ENCODE measurements around the gene CST6. TPM values are rescaled to one million over a fixed set of nuclear protein-coding genes. Genes with fewer than 3 reads are reported as not detected.

CST6 gene
- total RNA-seq, 2 experiments from 2014 or later = 0.30 to 0.65 TPM

GRCh38 chr11:66044757-66045156 is 32.9 kb downstream of the CST6 start:
- peak overlapping the region; percentile 14 for H3K4me3 Mint-ChIP-seq
- CTCF ChIA-PET = interaction anchor here (0.8 to 3.0 kb wide), 42 partner anchors 9 to 353 kb away, joined by 3 to 26 read pairs (median 4); partner anchors contain the start of genes BANF1, CATSPER1, EIF1AD and FIBP
- DNase-seq = peak; percentile 32
- H3K36me3 Mint-ChIP-seq (ENCODE audit: low read depth) = no peaks in the 10 kb centered on the region
- POLR2A ChIA-PET = interaction anchor here (1.0 to 2.1 kb wide), 3 partner anchors 42 to 264 kb away, joined by 3 to 5 read pairs (median 3); partner anchors contain the start of genes AP5B1, BANF1 and EIF1AD
- peaks cover 6% of the 10 kb centered on the region for H3K27me3 Mint-ChIP-seq
- peak overlapping the region; percentile 13 for H3K27ac Mint-ChIP-seq
- H3K4me1 Mint-ChIP-seq = peaks cover 16% of the 10 kb centered on the region
- no peaks in the 10 kb centered on the region for H3K9me3 Mint-ChIP-seq

DNA sequence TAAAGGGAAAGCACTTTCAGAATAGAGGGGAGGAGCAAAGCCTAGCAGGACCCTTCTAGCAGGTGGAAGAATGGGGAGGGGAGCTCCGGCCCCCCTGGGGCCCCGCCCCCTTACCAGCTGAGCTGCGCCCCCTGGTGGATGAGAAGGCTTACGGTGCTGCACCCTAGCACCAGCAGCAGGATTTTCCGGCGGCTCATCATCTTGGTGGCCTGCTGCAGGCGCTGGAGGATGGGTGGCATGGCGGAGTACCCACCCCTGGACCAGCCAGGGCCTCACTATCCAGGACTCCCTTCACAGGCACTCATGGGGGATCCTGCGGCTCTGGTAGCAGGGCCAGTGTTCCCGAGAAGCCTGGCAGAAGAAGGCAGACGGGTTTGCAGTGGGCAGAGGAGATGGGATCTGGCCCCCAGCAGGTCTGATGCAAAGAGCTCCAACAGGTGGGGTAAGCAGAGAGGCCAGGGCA is 33.4 kb downstream of the CST6 start:
- Mint-ChIP-seq H3K27ac (peak overlapping the region; percentile 13), H3K36me3 (ENCODE audit: low read depth) (no peaks in the 10 kb centered on the region), H3K27me3 (peaks cover 4% of the 10 kb centered on the region), H3K4me1 (peaks cover 16% of the 10 kb centered on the region), H3K4me3 (peak overlapping the region; percentile 14), H3K9me3 (no peaks in the 10 kb centered on the region)
- CTCF ChIA-PET = interaction anchor here (0.6 to 3.0 kb wide), 43 partner anchors 9 to 358 kb away, joined by 3 to 26 read pairs (median 4); partner anchors contain the start of genes BANF1, CATSPER1, EIF1AD and FIBP
- peak; percentile 84 for DNase-seq
- POLR2A ChIA-PET = interaction anchor here (1.0 to 2.1 kb wide), 3 partner anchors 43 to 265 kb away, joined by 3 to 5 read pairs (median 3); partner anchors contain the start of genes AP5B1, BANF1 and EIF1AD

DNA sequence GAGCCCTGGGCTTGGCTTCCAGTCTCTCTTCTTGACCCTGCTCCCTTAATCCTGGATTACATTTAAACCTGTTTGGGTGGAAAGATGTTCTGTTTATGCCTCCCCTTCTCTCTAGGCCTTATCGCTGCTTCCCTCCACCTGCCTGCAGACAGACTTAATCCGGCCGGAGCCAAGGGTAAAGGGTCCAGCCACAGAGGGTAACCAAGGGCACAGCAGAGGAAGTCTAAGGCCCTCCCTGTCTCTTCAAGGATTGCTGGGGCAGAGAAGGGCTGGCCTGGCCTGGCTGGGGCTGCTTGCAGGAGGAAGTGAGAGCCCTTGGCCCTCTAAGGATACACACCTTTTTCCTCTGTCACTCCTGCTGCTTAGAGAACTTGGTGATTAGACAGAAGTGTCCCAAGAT is 35.1 kb downstream of the CST6 start:
- Mint-ChIP-seq H3K27ac (no peak overlapping the region), H3K36me3 (ENCODE audit: low read depth) (no peaks in the 10 kb centered on the region), H3K27me3 (peaks cover 2% of the 10 kb centered on the region), H3K4me3 (no peak overlapping the region), H3K4me1 (peaks cover 28% of the 10 kb centered on the region), H3K9me3 (no peaks in the 10 kb centered on the region)
- no peak for DNase-seq
- ChIA-PET POLR2A (interaction anchor here (0.9 kb wide), 1 partner anchor 35 kb away, joined by 3 read pairs; no protein-coding TSS in a partner anchor), CTCF (interaction anchor here (1.2 to 3.0 kb wide), 3 partner anchors 16 to 22 kb away, joined by 3 to 13 read pairs (median 4); partner anchors contain the start of gene PACS1)

DNA sequence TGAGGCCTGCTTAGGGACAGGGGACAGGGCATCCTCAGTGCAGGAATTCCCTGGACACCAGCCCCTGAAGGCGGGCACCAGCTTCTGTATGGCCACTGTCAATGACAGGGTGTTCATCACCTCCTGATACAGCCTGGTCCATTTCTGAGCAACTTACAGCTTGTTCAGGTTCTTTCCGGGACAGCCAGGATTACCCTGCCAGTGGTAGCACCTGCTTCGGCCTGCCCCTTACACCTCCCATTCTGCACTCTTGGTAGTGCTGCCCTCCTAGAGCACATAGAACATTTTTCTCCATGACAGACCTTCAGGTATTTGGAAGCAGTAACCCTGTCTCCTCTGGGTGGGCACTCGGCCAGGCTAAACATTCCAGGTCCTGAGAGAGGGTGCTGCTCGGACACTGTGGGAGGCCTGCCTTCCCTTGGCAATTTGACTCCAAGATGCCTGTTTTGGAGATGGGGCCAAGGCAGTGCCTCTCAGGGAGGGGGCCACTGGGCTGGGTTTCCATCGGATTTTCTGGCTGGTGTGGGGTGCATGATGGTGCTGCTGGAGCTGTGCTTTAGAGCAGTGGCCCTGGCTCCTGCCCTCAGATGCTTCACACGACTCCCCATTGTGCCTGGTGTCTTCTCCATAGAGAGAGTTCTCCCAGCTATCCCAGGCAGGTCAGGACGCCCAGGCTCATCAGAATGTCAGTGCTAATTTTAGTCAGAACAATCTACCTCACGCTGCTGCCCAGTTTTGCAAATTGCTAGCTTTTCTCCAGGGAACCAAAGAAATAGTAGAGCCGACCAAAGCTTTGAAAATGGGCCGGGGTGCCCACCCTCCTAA is 35.9 kb downstream of the CST6 start:
- H3K4me1 Mint-ChIP-seq = peaks cover 31% of the 10 kb centered on the region
- CTCF ChIA-PET = interaction anchor here (1.2 to 1.4 kb wide), 2 partner anchors 17 to 20 kb away, joined by 3 to 4 read pairs; no protein-coding TSS in a partner anchor
- POLR2A ChIA-PET = interaction anchor here (0.9 to 1.1 kb wide), 2 partner anchors 24 to 34 kb away, joined by 3 read pairs; no protein-coding TSS in a partner anchor
- no peak for DNase-seq
- H3K27me3 Mint-ChIP-seq = peaks cover 2% of the 10 kb centered on the region
- no peaks in the 10 kb centered on the region for H3K9me3 Mint-ChIP-seq
- H3K27ac Mint-ChIP-seq = no peak overlapping the region
- no peak overlapping the region for H3K4me3 Mint-ChIP-seq
- peaks cover 6% of the 10 kb centered on the region for H3K36me3 Mint-ChIP-seq (ENCODE audit: low read depth)

- ChIA-PET POLR2A (interaction anchor here (1.1 to 1.2 kb wide), 2 partner anchors 23 to 46 kb away, joined by 3 read pairs; partner anchors contain the start of genes BANF1 and EIF1AD), CTCF (no interaction called here)
- peaks cover 41% of the 10 kb centered on the region for H3K4me1 Mint-ChIP-seq
- no peaks in the 10 kb centered on the region for H3K9me3 Mint-ChIP-seq
- peaks cover 2% of the 10 kb centered on the region for H3K27me3 Mint-ChIP-seq
- H3K36me3 Mint-ChIP-seq (ENCODE audit: low read depth) = peaks cover 14% of the 10 kb centered on the region
- no peak for DNase-seq
- H3K4me3 Mint-ChIP-seq = no peak within 1 kb of the TSS
- H3K27ac Mint-ChIP-seq = no peak within 1 kb of the TSS
Measured at GRCh38 chr11:66048547-66049323, 36.9 kb downstream of the CST6 start, which contains the start of gene GAL3ST3. TSS of gene GAL3ST3 (minus strand) at chr11:66049161. CDS start at chr11:66045415, 3,746 bp downstream.

DNA sequence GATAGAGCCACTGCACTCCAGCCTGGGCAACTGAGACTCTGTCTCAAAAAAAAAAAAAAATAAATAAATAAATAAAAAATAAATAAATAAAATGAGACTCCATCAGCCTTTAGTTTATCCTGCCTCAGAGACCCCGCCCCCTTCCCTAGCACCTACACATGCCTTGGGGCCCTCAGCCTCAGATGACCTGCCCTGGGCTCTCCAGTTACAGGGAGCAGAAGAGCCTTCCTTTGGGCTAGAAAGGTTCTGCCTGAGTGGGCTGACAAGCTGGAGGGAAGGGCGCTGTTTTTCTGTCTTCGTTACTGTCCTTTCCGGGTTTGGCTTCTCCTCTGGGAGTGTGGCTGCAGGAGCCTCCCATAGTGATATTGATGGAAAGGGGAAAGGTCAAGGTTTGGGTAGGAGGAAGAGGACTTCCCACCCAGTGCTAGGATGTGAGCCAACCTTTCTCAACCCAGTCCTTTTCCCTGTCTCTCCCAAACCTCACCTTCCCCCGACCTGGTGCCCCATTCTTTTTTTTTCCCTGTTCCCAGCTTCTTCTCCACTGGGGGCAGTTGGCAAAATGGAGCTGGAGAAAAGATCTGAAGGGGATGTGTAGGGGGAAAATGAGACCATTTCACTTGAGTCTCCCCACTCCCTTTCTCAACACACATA is 38.9 kb downstream of the CST6 start:
- H3K27me3 Mint-ChIP-seq = peaks cover 2% of the 10 kb centered on the region
- H3K27ac Mint-ChIP-seq = peak overlapping the region; percentile 86
- H3K36me3 Mint-ChIP-seq (ENCODE audit: low read depth) = peaks cover 29% of the 10 kb centered on the region
- ChIA-PET CTCF (interaction anchor here (1.0 to 3.6 kb wide), 4 partner anchors 18 to 166 kb away, joined by 3 to 40 read pairs (median 10); partner anchors contain the start of gene FIBP), POLR2A (interaction anchor here (0.6 to 6.3 kb wide), 8 partner anchors 9 to 388 kb away, joined by 3 to 103 read pairs (median 5); partner anchors contain the start of genes MRPL11, MUS81 and PACS1)
- H3K4me3 Mint-ChIP-seq = peak overlapping the region; percentile 100
- peaks cover 37% of the 10 kb centered on the region for H3K4me1 Mint-ChIP-seq
- H3K9me3 Mint-ChIP-seq = no peaks in the 10 kb centered on the region
- DNase-seq = no peak

- Mint-ChIP-seq H3K4me3 (peak overlapping the region; percentile 100), H3K36me3 (ENCODE audit: low read depth) (peaks cover 33% of the 10 kb centered on the region), H3K9me3 (no peaks in the 10 kb centered on the region), H3K4me1 (peaks cover 36% of the 10 kb centered on the region), H3K27me3 (peaks cover 2% of the 10 kb centered on the region), H3K27ac (peak overlapping the region; percentile 86)
- POLR2A ChIA-PET = interaction anchor here (1.3 to 6.3 kb wide), 9 partner anchors 12 to 413 kb away, joined by 4 to 103 read pairs (median 8); partner anchors contain the start of genes CCDC85B, KAT5, MRPL11 and MUS81
- CTCF ChIA-PET = interaction anchor here (1.0 to 3.6 kb wide), 5 partner anchors 17 to 166 kb away, joined by 3 to 40 read pairs (median 13); partner anchors contain the start of gene FIBP
- no peak for DNase-seq
Measured at GRCh38 chr11:66051371-66051765, 39.6 kb downstream of the CST6 start.

DNA sequence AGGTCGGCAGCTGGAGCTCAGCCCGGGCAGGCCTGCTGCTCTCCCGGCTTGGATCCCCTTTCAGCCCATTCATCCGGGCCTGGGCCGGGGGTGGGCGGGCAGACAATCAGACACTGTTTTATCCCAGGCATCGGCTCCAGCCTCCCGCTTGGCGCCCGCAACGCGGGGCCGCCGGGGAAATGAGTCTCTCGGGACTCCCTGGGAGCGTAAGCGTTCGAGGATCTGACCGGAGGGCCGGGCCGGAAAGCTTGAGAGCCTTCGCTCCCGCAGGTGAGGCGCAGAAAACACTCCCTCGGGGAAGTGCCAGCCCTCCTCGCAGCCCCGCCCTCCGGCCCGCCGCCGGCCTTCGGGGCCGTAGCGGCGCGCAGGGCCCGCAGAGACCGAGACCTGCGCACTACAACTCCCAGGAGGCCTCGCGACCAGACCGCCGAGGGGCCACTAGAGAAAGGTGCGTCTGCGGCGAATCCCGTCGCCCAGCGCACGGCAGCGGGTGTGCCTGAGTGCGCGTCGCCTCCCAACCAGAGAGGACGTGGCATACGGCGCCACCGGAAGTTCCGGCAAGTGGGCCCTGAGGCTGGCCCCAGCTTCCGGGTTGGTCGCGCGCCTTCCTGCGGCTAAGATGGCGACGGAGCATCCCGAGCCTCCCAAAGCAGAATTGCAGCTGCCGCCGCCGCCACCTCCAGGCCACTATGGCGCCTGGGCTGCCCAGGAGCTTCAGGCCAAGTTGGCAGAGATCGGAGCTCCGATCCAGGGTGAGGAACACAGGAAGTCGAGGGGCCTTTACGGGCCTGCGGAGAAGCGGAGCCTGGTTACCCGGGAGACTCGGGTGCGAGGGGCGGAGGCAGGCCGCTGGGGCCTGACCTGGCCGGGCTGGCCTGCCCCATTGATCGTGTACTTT is 40.2 kb downstream of the CST6 start, which contains the start of gene SF3B2:
TSS of gene SF3B2 (plus strand) at position 599 of the 898 bp plus-strand sequence. CDS start at position 620, 21 bp downstream.
- Mint-ChIP-seq H3K9me3 (no peaks in the 10 kb centered on the region), H3K27me3 (peaks cover 2% of the 10 kb centered on the region), H3K36me3 (ENCODE audit: low read depth) (peaks cover 39% of the 10 kb centered on the region), H3K4me1 (peaks cover 37% of the 10 kb centered on the region), H3K27ac (peak within 1 kb of the TSS; percentile 96), H3K4me3 (peak within 1 kb of the TSS; percentile 100)
- ChIA-PET CTCF (interaction anchor here (0.9 to 4.1 kb wide), 15 partner anchors 7 to 346 kb away, joined by 3 to 40 read pairs (median 6); partner anchors contain the start of gene CCDC85B), POLR2A (interaction anchor here (1.0 to 6.3 kb wide), 27 partner anchors 10 to 414 kb away, joined by 3 to 103 read pairs (median 5); partner anchors contain the start of genes BANF1, CATSPER1, CCDC85B and EIF1AD)
- DNase-seq = peak; percentile 98

DNA sequence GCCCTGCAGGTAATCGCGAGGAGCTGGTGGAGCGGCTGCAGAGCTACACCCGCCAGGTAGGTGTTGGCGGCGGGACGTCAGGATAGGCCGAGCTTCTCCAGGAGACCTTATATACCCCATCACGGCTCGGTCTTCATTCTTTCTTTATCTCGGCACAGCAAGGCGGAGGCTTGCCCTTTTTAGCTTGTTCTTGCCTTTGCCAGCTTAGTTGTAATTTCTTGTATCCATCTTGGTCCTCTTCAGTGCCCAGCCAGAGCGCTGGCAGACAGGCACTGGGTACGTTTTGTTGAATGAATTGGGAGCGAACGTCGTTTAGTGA is 40.8 kb downstream of the CST6 start:
- Mint-ChIP-seq H3K27ac (peak overlapping the region; percentile 96), H3K9me3 (no peaks in the 10 kb centered on the region), H3K27me3 (peaks cover 2% of the 10 kb centered on the region), H3K36me3 (ENCODE audit: low read depth) (peaks cover 45% of the 10 kb centered on the region), H3K4me1 (peaks cover 37% of the 10 kb centered on the region), H3K4me3 (peak overlapping the region; percentile 100)
- DNase-seq = no peak
- CTCF ChIA-PET = interaction anchor here (0.9 to 4.1 kb wide), 15 partner anchors 8 to 346 kb away, joined by 3 to 40 read pairs (median 6); partner anchors contain the start of genes CCDC85B and KAT5
- POLR2A ChIA-PET = interaction anchor here (0.9 to 6.3 kb wide), 25 partner anchors 11 to 414 kb away, joined by 3 to 103 read pairs (median 5); partner anchors contain the start of genes BANF1, CATSPER1, CCDC85B and EIF1AD

- DNase-seq = no peak
- peaks cover 34% of the 10 kb centered on the region for H3K4me1 Mint-ChIP-seq
- no peaks in the 10 kb centered on the region for H3K27me3 Mint-ChIP-seq
- H3K9me3 Mint-ChIP-seq = no peaks in the 10 kb centered on the region
- H3K36me3 Mint-ChIP-seq (ENCODE audit: low read depth) = peaks cover 68% of the 10 kb centered on the region
- POLR2A ChIA-PET = interaction anchor here (6.3 kb wide), 1 partner anchor 12 kb away, joined by 103 read pairs; the partner anchor contains the start of gene PACS1
- CTCF ChIA-PET = interaction anchor here (2.7 to 4.1 kb wide), 2 partner anchors 10 to 14 kb away, joined by 12 to 19 read pairs; no protein-coding TSS in a partner anchor
- H3K4me3 Mint-ChIP-seq = no peak overlapping the region
- H3K27ac Mint-ChIP-seq = no peak overlapping the region
Measured at GRCh38 chr11:66055021-66055420, 43.2 kb downstream of the CST6 start.

All from activated CD4-positive, alpha-beta memory T cell treated with anti-CD3 and anti-CD28 coated beads, Interleukin-2, amount 10 ng/mL, durations not matched to agents 7 days and 5 days (primary cell).